HCT116 (cell line): ENCODE measurements around the gene ARHGAP28. TPM values are rescaled to one million over a fixed set of nuclear protein-coding genes. Genes with fewer than 3 reads are reported as not detected.

Source experiments
- ATAC-seq: fragments of 200-7000 bp; cut with Tn5 transposase; 2 replicates; pipeline ENCODE4 v1.9.1; 2020; ENCODE audit warnings: mild to moderate bottlenecking, moderate library complexity
- BruUV-seq: library from RNA; stranded (reverse); fragments of 400-500 nt; replicated peaks from 2 replicates; lab custom pipeline; 2021; lab: Mats Ljungman, UMichigan
- CTCF ChIA-PET: fragments of 300-600 bp; sonication (Branson Sonifier 250); formaldehyde crosslinking; loops from one replicate; lab custom pipeline; 2021; ENCODE audit warnings: antibody characterized with exemption; lab: Charles Lee
- POLR2A ChIA-PET: fragments of 300-600, 350-600 bp; sonication (Branson Sonifier 250); formaldehyde crosslinking; loops from one replicate; lab custom pipeline; 2021; ENCODE audit warnings: antibody characterized with exemption; lab: Charles Lee
- RAD21 ChIA-PET, 2 experiments: fragments of 300-600 bp; sonication (Branson Sonifier 250); formaldehyde crosslinking; loops; one replicate each; lab custom pipeline; 2023; ENCODE audit warnings: low total read pairs in 2 of 2; ENCODE audit not compliant: uncharacterized antibody in 2 of 2, unreplicated experiment in 2 of 2, low non-redundant PET in 1 of 2; lab: Charles Lee
- DNase-seq: peaks from one replicate; pipeline ENCODE4 v3.0.0-alpha.2; 2010; ENCODE audit warnings: low read depth, low spot score
- H2AFZ ChIP-seq: fragments of 200-600 bp; shearing (Covaris generic), sonication (generic); 2 replicates; pipeline ENCODE4 v1.6.1; 2017; ENCODE audit warnings: low read depth, mixed run types, mixed read lengths, antibody characterized with exemption, low read length; ENCODE audit not compliant: poor library complexity, severe bottlenecking
- H3K27ac ChIP-seq: 2 replicates; pipeline ENCODE4 v1.5.1; 2012; ENCODE audit warnings: low read depth, low read length
- H3K27me3 ChIP-seq: fragments of 200-600 bp; sonication (generic); 2 replicates; pipeline ENCODE4 v1.6.1; 2016; ENCODE audit warnings: mixed run types, low read length, mixed read lengths; ENCODE audit not compliant: insufficient read depth
- H3K36me3 ChIP-seq, 2 experiments: fragments of 200-500 bp in 1 of 2; fragments of 200-600 bp in 1 of 2; sonication (Bioruptor generic) in 1 of 2; sonication (generic) in 1 of 2; 2 replicates each; pipeline versions ENCODE4 v1.5.1 to v1.6.1; 2014 to 2016; ENCODE audit warnings: low read length in 2 of 2, inconsistent platforms in 1 of 2, mixed read lengths in 1 of 2, mixed run types in 1 of 2; ENCODE audit not compliant: insufficient read depth in 2 of 2, control insufficient read depth in 1 of 2
- H3K4me1 ChIP-seq, 2 experiments: fragments of 200-600 bp in 1 of 2; sonication (generic) in 1 of 2; 2 replicates each; pipeline versions ENCODE4 v1.5.1 to v1.6.1; 2012 to 2017; ENCODE audit warnings: low read length in 2 of 2, inconsistent platforms in 1 of 2, mild to moderate bottlenecking in 1 of 2, mixed read lengths in 1 of 2, mixed run types in 1 of 2, moderate library complexity in 1 of 2; ENCODE audit not compliant: insufficient read depth in 2 of 2, control insufficient read depth in 1 of 2
- H3K4me2 ChIP-seq: fragments of 200-600 bp; sonication (generic); 2 replicates; pipeline ENCODE4 v1.6.1; 2017; ENCODE audit warnings: mixed run types, low read length, mixed read lengths
- H3K4me3 ChIP-seq, 2 experiments: fragments of 200-600 bp in 1 of 2; sonication (generic) in 1 of 2; replicated peaks in 1 of 2; 2 replicates each; pipeline ENCODE4 v1.5.1; 2011 to 2016; ENCODE audit warnings: low read length in 2 of 2, control low read depth in 1 of 2, low read depth in 1 of 2, mild to moderate bottlenecking in 1 of 2, mixed read lengths in 1 of 2, mixed run types in 1 of 2
- H3K79me2 ChIP-seq: fragments of 200-600 bp; sonication (generic); 2 replicates; pipeline ENCODE4 v1.6.1; 2017; ENCODE audit warnings: mild to moderate bottlenecking, mixed run types, low read length, moderate library complexity, mixed read lengths; ENCODE audit not compliant: insufficient read depth
- H3K9ac ChIP-seq: fragments of 200-600 bp; sonication (generic); 2 replicates; pipeline ENCODE4 v1.6.1; 2016; ENCODE audit warnings: low read length, mixed read lengths
- H3K9me2 ChIP-seq: fragments of 200-600 bp; sonication (generic), shearing (Covaris generic); 2 replicates; pipeline ENCODE4 v1.6.1; 2017; ENCODE audit warnings: mixed run types, mild to moderate bottlenecking, moderate library complexity; ENCODE audit not compliant: insufficient read depth
- H3K9me3 ChIP-seq, 2 experiments: fragments of 200-500 bp in 1 of 2; fragments of 200-600 bp in 1 of 2; sonication (Bioruptor generic) in 1 of 2; sonication (generic) in 1 of 2; 2 replicates each; pipeline ENCODE4 v1.6.1; 2014 to 2017; ENCODE audit warnings: low read length in 2 of 2, mixed read lengths in 2 of 2, inconsistent platforms in 1 of 2, low read depth in 1 of 2, mild to moderate bottlenecking in 1 of 2, mixed run types in 1 of 2, moderate library complexity in 1 of 2; ENCODE audit not compliant: control insufficient read depth in 1 of 2, insufficient read depth in 1 of 2
- H4K20me1 ChIP-seq: fragments of 200-600 bp; sonication (generic), shearing (Covaris generic); 2 replicates; pipeline ENCODE4 v1.6.1; 2017; ENCODE audit warnings: mixed run types, mild to moderate bottlenecking, moderate library complexity; ENCODE audit not compliant: insufficient read depth
- ATF3 ChIP-seq: IDR thresholded peaks from 2 replicates; pipeline ENCODE4 v1.6.1; 2012
- ELF1 ChIP-seq: IDR thresholded peaks from 2 replicates; pipeline ENCODE4 v1.6.1; 2012; ENCODE audit warnings: low read depth, borderline replicate concordance
- EZH2 ChIP-seq: fragments of 200-600 bp; sonication (generic); IDR thresholded peaks from 2 replicates; pipeline ENCODE4 v1.6.1; 2017; ENCODE audit warnings: antibody characterized with exemption, mixed run types
- EZH2phosphoT487 ChIP-seq: fragments of 200-600 bp; IDR thresholded peaks from 2 replicates; pipeline ENCODE4 v1.6.1; 2018; ENCODE audit warnings: antibody characterized with exemption, borderline replicate concordance
- FOSL1 ChIP-seq: IDR thresholded peaks from 2 replicates; pipeline ENCODE4 v1.6.1; 2012; ENCODE audit warnings: low read depth
- JUND ChIP-seq: IDR thresholded peaks from 2 replicates; pipeline ENCODE4 v1.6.1; 2012
- POLR2AphosphoS5 ChIP-seq: IDR thresholded peaks from 2 replicates; pipeline ENCODE4 v1.6.1; 2011; ENCODE audit warnings: mild to moderate bottlenecking, low read depth, low read length, moderate library complexity
- SIN3A ChIP-seq: IDR thresholded peaks from 2 replicates; pipeline ENCODE4 v1.6.1; 2012; ENCODE audit warnings: low read depth
- SP1 ChIP-seq: IDR thresholded peaks from 2 replicates; pipeline ENCODE4 v1.6.1; 2012; ENCODE audit warnings: low read depth
- SRF ChIP-seq: IDR thresholded peaks from 2 replicates; pipeline ENCODE4 v1.6.1; 2012; ENCODE audit warnings: low read depth
- ZNF274 ChIP-seq: fragments of 200-500 bp; sonication (Bioruptor generic); IDR thresholded peaks from 2 replicates; pipeline ENCODE4 v1.6.1; 2014; ENCODE audit warnings: mild to moderate bottlenecking, low read depth, low read length, inconsistent platforms
- intact Hi-C: fragments of 100-400 bp; cut with micrococcal nuclease; formaldehyde crosslinking; loops from 2 replicates; pipeline ENCODE4 v1.10.0; 2022
- total RNA-seq: library from RNA; stranded (reverse); gene quantifications from one replicate; pipeline ENCODE4 v1.2.1, GENCODE V29; 2021; ENCODE audit not compliant: unreplicated experiment
- TF ChIP-seq, protein P1 (sequence below), 3 experiments: fragments of 200-600 bp in 1 of 3; sonication (generic) in 1 of 3; IDR thresholded peaks in 2 of 3; conservative IDR thresholded peaks in 1 of 3; 2 replicates each; pipeline ENCODE4 v1.5.1; 2012 to 2017; ENCODE audit warnings: low read depth in 2 of 3, low read length in 2 of 3, antibody characterized with exemption in 1 of 3, borderline replicate concordance in 1 of 3, control low read depth in 1 of 3, mild to moderate bottlenecking in 1 of 3, mixed read lengths in 1 of 3, mixed run types in 1 of 3, moderate library complexity in 1 of 3; ENCODE audit not compliant: insufficient read depth in 1 of 3

ARHGAP28 gene
- total RNA-seq, 1 experiment from 2014 or later, result not detected

- Histone ChIP-seq H4K20me1 (no peaks in the 10 kb centered on the region), H3K27ac (no peak overlapping the region), H3K9me2 (no peaks in the 10 kb centered on the region), H3K79me2 (no peaks in the 10 kb centered on the region), H3K36me3 (no peaks in the 10 kb centered on the region), H3K4me2 (no peak overlapping the region), H3K4me1 (no peaks in the 10 kb centered on the region), H3K9ac (no peak overlapping the region), H2AFZ (no peak overlapping the region), H3K27me3 (no peaks in the 10 kb centered on the region), H3K9me3 (peaks cover 3 to 29% of the 10 kb centered on the region in 2 experiments; a peak in 3 of 4 replicates), H3K4me3 (no peak overlapping the region)
- ChIA-PET RAD21 (no interaction called here), POLR2A (no interaction called here), CTCF (no interaction called here)
- intact Hi-C loops, result no loop called here
- TF ChIP-seq EZH2phosphoT487, result no peak
- TF ChIP-seq SIN3A, result no peak
- TF ChIP-seq FOSL1, result no peak
- no peak for TF ChIP-seq ZNF274
- TF ChIP-seq ELF1, result no peak
- TF ChIP-seq, protein P1, sequence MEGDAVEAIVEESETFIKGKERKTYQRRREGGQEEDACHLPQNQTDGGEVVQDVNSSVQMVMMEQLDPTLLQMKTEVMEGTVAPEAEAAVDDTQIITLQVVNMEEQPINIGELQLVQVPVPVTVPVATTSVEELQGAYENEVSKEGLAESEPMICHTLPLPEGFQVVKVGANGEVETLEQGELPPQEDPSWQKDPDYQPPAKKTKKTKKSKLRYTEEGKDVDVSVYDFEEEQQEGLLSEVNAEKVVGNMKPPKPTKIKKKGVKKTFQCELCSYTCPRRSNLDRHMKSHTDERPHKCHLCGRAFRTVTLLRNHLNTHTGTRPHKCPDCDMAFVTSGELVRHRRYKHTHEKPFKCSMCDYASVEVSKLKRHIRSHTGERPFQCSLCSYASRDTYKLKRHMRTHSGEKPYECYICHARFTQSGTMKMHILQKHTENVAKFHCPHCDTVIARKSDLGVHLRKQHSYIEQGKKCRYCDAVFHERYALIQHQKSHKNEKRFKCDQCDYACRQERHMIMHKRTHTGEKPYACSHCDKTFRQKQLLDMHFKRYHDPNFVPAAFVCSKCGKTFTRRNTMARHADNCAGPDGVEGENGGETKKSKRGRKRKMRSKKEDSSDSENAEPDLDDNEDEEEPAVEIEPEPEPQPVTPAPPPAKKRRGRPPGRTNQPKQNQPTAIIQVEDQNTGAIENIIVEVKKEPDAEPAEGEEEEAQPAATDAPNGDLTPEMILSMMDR (IDR thresholded peaks at IDR 0.05 in 2 of 3, conservative IDR thresholded peaks at IDR 0.05 in 1 of 3; ENCODE audit: borderline replicate concordance in 1 of 3, insufficient read depth in 1 of 3, low read depth in 2 of 3, low read length in 2 of 3), result no peak
- TF ChIP-seq SP1, result no peak
- no peak for TF ChIP-seq POLR2AphosphoS5
- no peak for TF ChIP-seq JUND
- no peak for TF ChIP-seq ATF3
- no peak for TF ChIP-seq SRF
- no peak for TF ChIP-seq EZH2
- BruUV-seq, result no TSS peak
- DNase-seq (no peak), ATAC-seq (no peak)
These were observed 49.1 kb downstream of the ARHGAP28 start for GRCh38 chr18:6778459-6779247.
